ENCODE results near the gene ANGPTL2. TPM values are rescaled to one million over a fixed set of nuclear protein-coding genes. Genes with fewer than 3 reads are reported as not detected.

ANGPTL2 gene
- polyA plus RNA-seq, 1 of the 3 experiments (the other 2 are of a cell fraction) = 12.3 TPM

- Histone ChIP-seq H3F3A (replicated peaks; ENCODE audit: insufficient read depth) (no peaks in the 10 kb centered on the region), H3K9ac (no peak overlapping the region), H3K36me3 (replicated peaks in 1 of 2; ENCODE audit: control insufficient read depth in 1 of 2, insufficient read depth in 2 of 2, low read length in 1 of 2) (peaks cover 0 to 7% of the 10 kb centered on the region in 2 experiments), H3K9me3 (no peaks in the 10 kb centered on the region), H3K9me2 (no peaks in the 10 kb centered on the region), H3K79me2 (ENCODE audit: insufficient read depth) (no peaks in the 10 kb centered on the region), H4K20me1 (ENCODE audit: insufficient read depth) (no peaks in the 10 kb centered on the region), H2AFZ (ENCODE audit: low read depth) (no peak overlapping the region), H3K4me1 (ENCODE audit: control insufficient read depth in 1 of 2, insufficient read depth in 2 of 2, low read depth in 1 of 2, low read length in 1 of 2) (peaks cover 0 to 9% of the 10 kb centered on the region in 2 experiments; a peak in 1 of 4 replicates), H3K4me2 (no peak overlapping the region), H3K4me3 (ENCODE audit: low read depth in 2 of 2, low read length in 1 of 2) (no peak overlapping the region), H3K27ac (ENCODE audit: low read depth in 2 of 2, low read length in 1 of 2) (no peak overlapping the region), H3K27me3 (ENCODE audit: insufficient read depth) (no peaks in the 10 kb centered on the region)
- TF ChIP-seq RCOR1 (IDR thresholded peaks at IDR 0.05; ENCODE audit: low read length) (no peak), TEAD4 (IDR thresholded peaks at IDR 0.05; ENCODE audit: borderline replicate concordance, insufficient read depth) (no peak)
- TF ChIP-seq, protein P1, sequence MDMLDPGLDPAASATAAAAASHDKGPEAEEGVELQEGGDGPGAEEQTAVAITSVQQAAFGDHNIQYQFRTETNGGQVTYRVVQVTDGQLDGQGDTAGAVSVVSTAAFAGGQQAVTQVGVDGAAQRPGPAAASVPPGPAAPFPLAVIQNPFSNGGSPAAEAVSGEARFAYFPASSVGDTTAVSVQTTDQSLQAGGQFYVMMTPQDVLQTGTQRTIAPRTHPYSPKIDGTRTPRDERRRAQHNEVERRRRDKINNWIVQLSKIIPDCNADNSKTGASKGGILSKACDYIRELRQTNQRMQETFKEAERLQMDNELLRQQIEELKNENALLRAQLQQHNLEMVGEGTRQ (IDR thresholded peaks at IDR 0.05; ENCODE audit: borderline replicate concordance, low read depth, low read length) = no peak
- ChIA-PET POLR2A (no interaction called here), CTCF (interaction anchor here (1.4 kb wide), 1 partner anchor 17 kb away, joined by 3 read pairs; no protein-coding TSS in a partner anchor)
- 94% methylated on average over 4 of the region's 7 CpGs for WGBS (ENCODE audit: low lambda C conversion rate)
- DNase-seq = no peak
These were observed 23.4 kb downstream of the ANGPTL2 start for GRCh38 chr9:127098916-127099553.

DNA sequence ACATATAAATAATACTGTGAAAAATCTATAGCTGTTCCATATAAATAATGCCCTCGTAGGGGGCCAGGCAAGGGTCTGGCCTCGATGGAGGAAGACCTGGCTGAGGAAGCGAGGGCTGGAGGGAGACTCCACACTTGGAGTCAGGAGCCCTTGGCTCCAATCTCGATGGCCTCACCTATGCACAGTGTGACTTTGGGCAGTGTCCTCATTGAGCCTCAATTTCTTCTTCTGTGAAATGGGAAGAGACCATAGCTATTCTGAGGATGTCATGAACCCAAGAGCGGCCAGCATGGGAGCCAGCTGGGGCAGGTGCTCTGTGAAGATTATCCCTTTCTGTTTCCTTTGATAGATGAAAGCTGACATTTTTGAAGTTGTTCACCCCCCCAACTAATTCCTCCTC is 24.8 kb downstream of the ANGPTL2 start:
- H3K36me3 ChIP-seq (replicated peaks in 1 of 2; ENCODE audit: control insufficient read depth in 1 of 2, insufficient read depth in 2 of 2, low read length in 1 of 2) = peaks cover 0 to 7% of the 10 kb centered on the region in 2 experiments
- H2AFZ ChIP-seq (ENCODE audit: low read depth) = no peak overlapping the region
- ChIA-PET POLR2A (no interaction called here), CTCF (interaction anchor here (0.9 to 1.4 kb wide), 3 partner anchors 16 to 27 kb away, joined by 3 read pairs; no protein-coding TSS in a partner anchor)
- no peaks in the 10 kb centered on the region for H3K27me3 ChIP-seq (ENCODE audit: insufficient read depth)
- H3K4me3 ChIP-seq (ENCODE audit: low read depth in 2 of 2, low read length in 1 of 2) = no peak overlapping the region
- no peaks in the 10 kb centered on the region for H3F3A ChIP-seq (replicated peaks; ENCODE audit: insufficient read depth)
- no peak overlapping the region for H3K9ac ChIP-seq
- H3K9me3 ChIP-seq = no peaks in the 10 kb centered on the region
- H3K27ac ChIP-seq (ENCODE audit: low read depth in 2 of 2, low read length in 1 of 2) = no peak overlapping the region
- DNase-seq = no peak
- H3K4me1 ChIP-seq (ENCODE audit: control insufficient read depth in 1 of 2, insufficient read depth in 2 of 2, low read depth in 1 of 2, low read length in 1 of 2) = peaks cover 0 to 4% of the 10 kb centered on the region in 2 experiments; a peak in 1 of 4 replicates
- H3K9me2 ChIP-seq = no peaks in the 10 kb centered on the region
- no peak for TF ChIP-seq MEF2A (IDR thresholded peaks at IDR 0.05; ENCODE audit: borderline replicate concordance, low read depth)
- TF ChIP-seq, protein P2, sequence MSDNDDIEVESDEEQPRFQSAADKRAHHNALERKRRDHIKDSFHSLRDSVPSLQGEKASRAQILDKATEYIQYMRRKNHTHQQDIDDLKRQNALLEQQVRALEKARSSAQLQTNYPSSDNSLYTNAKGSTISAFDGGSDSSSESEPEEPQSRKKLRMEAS (IDR thresholded peaks at IDR 0.05; ENCODE audit: low read depth) = no peak
- no peak for TF ChIP-seq FOSL2 (IDR thresholded peaks at IDR 0.05; ENCODE audit: borderline replicate concordance, low read depth)
- no peak for TF ChIP-seq NRF1 (IDR thresholded peaks at IDR 0.05; ENCODE audit: low read depth, low read length)
- no peak for TF ChIP-seq CHD2 (IDR thresholded peaks at IDR 0.05; ENCODE audit: low read length, partially characterized antibody)
- no peak for TF ChIP-seq GABPA (IDR thresholded peaks at IDR 0.05; ENCODE audit: low read depth)
- TF ChIP-seq TEAD4 (IDR thresholded peaks at IDR 0.05; ENCODE audit: borderline replicate concordance, insufficient read depth) = no peak
- TF ChIP-seq FOXJ3 (CRISPR knock-in tag; IDR thresholded peaks at IDR 0.05) = no peak
- TF ChIP-seq JUND (IDR thresholded peaks at IDR 0.05) = no peak
- no peak for TF ChIP-seq MXI1 (IDR thresholded peaks at IDR 0.05; ENCODE audit: low read depth, low read length)
- TF ChIP-seq EZH2phosphoT487 (IDR thresholded peaks at IDR 0.05; ENCODE audit: borderline replicate concordance, low read depth) = no peak
- WGBS (ENCODE audit: low lambda C conversion rate) = 91% methylated on average over 5 of the region's 5 CpGs
- H3K4me2 ChIP-seq = no peak overlapping the region
- no peaks in the 10 kb centered on the region for H4K20me1 ChIP-seq (ENCODE audit: insufficient read depth)
- no peaks in the 10 kb centered on the region for H3K79me2 ChIP-seq (ENCODE audit: insufficient read depth)

Measured in SK-N-SH (cell line).